SHP77 treated with DMSO at 0.1 percent for 48 hours (cell line): ENCODE measurements around the gene TINAG.

Experiments used
- DNase-seq: peaks from one replicate; lab custom pipeline; 2025; lab: John Stamatoyannopoulos, UW

Gene TINAG

DNA sequence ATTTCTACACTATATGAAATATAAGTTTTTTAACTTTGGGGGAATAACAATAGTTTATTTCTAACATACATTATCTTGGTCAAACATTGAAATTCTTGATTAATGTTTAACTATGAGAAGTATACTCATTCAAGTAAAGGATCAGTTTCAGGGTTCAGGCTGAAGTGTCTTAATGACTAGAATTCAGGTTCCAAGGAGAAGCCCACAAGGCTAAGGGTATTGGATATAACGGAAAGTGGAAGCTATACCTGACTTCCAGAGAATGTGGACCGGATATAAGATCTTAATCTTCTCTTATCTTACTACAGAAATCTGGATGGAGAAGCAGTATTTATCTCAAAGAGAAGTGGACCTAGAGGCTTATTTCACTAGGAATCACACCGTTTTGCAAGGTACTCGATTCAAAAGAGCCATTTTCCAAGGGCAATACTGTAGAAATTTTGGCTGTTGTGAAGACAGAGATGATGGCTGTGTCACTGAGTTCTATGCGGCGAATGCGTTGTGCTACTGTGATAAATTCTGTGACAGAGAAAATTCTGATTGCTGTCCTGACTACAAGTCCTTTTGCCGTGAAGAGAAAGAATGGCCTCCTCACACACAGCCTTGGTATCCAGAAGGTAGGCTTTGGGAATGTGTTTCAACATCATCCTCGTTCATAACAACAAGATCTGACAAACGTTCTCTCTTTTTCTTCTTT lies at the start of gene TINAG:
TINAG (plus strand) TSS at position 153 of the 697 bp plus-strand sequence; CDS start at position 263, 110 bp downstream.
- DNase-seq, result no peak

DNA sequence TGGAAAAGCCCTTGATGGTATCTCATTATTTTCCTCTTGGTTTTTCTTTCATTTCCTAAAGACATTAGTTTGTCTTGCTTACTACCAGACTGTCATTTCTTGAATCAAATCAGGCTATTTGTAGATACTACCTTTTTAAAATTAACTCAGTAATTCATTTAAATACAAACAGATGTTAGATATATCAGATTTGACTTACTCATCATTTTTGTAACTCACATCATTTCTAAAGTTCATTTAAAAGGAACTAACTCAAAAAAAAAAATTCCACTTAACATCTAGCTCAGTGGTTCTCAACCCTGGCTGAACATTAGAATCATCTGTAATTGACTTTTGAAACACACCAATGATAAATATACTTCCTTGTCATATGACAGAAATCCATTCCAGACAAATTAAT lies 48.2 kb upstream of the TINAG start:
- no peak for DNase-seq

GRCh38 chr6:54262499-54262898 lies 45.7 kb upstream of the TINAG start:
- DNase-seq, result no peak

GRCh38 chr6:54262971-54263370 lies 45.3 kb upstream of the TINAG start:
- no peak for DNase-seq

DNA sequence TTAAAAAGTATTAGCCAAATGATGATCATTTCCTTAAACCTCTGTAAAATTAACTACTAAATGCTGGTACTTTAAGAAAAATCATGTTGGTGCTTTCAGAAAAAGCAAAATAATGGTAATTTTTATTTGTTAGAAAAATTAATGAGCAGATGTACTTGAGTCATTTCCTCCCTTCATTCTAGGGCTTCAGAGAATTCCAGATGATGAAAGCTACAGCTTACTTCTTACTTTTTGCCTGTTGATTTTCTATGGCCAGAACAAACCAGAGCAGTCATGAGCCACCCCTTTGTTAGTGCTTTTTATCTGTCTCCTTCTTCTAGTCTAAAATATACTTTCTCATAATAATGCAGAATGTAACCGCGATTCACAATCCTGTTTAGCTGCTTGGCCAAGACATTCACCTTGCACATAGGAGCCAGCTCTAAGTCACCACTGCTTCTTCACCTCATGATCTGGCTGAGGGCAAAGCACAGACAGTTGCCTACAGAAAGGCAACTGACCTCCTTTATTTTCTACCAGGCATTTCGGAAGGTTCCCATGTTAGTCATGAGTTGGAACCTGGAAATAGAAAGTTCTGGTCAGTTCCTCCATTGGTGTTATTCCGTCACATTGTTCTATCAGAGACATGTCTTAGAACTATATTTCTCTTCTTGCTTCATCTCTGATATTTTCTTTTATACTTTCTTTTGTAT lies 43.5 kb upstream of the TINAG start:
- no peak for DNase-seq

GRCh38 chr6:54266400-54266923 lies 41.8 kb upstream of the TINAG start:
- DNase-seq, result no peak

DNA sequence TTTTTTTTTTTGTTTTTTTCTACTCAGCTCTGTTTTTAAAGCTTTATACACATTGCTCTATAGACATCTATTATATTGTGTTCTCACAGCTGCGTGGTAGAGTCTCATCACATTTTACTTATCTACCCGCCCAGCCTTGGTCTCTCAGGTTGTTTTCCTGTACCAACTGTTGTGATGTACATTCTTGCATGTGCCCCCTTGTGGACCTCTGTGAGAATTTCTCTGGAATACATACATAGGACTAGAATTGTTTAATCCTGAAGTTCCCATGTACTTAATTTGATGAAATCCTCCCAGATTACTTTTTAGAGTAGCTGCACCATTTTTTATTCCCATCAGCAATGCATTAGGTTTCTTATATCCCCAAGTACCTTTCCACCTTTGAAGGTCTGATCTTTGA lies 40.4 kb upstream of the TINAG start:
- DNase-seq, result no peak

GRCh38 chr6:54273214-54273820 lies 34.9 kb upstream of the TINAG start:
- DNase-seq, result no peak

DNA sequence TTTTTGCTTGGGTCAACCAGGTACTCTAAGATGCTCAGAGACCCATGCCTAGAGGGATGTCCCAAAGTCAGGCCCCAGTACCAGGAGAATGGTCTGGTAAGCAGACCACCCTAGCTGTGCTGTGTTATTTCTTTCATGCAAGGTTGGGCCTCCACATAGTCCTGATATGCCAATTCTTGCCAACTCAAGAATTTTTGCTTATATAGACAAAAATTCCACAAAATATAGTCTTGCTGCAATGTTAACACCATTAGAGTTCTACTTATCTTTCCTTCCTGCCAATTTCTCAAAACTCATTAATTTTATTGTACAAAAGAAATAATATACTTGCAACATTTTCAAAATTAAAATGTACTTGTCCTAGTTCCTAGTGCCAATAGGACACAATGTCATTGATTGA lies 33.9 kb upstream of the TINAG start:
- no peak for DNase-seq

DNA sequence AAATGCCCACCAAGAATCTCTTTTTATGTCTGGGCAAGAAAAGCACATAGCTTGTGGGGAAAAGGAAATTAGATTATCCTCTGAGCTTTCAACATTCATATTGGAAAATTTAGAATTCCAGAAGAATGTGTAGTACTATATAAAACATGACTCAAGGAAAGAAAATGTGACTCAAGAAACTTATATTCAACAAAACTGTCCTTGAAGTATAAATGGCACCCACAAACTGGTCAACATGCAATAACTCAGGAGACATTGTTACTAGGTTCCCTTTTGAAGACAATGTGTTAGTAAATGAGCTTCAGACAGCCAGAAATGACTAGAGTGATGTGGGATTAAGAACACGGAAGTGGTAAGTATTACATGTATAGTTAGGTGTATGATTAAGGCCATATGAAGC lies 26.1 kb upstream of the TINAG start:
- DNase-seq, result no peak

DNA sequence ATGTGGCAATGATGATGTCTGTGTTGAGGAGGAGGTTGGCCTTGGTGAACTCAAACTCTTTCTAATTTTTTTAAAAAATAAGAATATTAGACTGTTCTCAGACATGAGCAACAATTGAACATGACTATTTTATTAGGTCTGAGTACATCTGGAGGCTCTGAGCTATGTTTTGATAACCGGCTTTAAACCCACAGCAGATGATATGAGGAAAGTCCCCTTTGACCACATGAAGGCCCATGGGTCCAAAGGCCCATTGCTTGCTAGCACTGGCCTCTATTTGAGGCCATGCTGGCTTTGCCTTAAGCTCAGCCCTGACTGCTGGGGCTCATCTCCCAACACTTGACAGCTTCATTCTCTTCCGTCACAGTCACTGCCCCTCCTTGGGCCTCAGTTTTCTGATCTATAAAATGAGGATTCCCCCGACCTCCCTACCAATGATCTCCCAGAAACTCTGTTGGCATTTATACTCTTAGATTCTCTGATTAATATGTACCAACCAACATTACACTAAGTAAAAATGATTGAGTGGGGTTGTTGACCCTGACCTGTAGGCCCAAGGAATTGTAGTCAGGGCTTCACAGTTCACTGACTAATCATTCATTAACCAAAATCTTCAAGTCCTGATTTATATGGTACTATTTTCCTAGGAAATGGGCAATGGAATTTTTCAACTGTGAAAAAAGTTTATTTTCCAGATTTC lies 23.9 kb upstream of the TINAG start:
- no peak for DNase-seq

- no peak for DNase-seq
Measured at GRCh38 chr6:54285595-54285994, 22.6 kb upstream of the TINAG start.

DNA sequence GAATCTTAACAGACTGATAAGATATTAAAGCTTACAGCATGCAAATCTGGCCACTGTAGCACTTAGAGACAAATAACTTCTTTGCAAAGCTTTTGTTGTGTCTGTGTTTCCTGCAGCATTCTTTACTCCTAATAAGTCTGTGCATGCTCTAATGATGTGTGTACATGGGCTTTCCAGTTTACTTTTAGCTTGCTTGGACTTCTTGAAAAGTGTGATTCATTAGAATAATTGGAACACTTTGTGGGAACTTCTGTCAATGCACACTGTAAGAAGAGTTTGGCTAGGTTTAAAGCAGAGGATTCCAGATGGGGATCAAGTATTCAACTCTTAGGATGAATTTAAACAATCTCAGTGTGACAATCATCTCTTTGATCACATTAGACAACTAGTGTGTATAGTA lies 22.1 kb upstream of the TINAG start:
- DNase-seq, result no peak

DNA sequence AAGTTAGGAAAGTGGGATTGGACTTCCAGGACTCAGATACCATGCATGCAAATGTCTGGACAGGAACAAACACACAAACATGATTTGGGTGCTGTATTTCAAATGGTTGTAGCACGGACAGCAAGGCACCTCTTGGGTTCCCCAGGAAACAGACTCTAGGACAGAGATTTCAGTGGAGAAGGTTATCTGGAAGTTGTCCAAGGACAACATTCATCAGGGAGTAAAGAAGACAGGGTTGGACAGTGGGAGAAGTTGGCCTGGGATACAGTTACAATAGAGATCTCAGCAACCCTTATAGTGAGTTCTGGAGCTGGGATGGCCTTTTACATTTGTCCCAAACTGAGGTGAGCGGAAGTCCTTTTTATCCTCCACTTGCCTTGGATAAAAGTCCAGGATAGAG lies 19.8 kb upstream of the TINAG start:
- no peak for DNase-seq

GRCh38 chr6:54289426-54289825 lies 18.8 kb upstream of the TINAG start:
- DNase-seq, result no peak

DNA sequence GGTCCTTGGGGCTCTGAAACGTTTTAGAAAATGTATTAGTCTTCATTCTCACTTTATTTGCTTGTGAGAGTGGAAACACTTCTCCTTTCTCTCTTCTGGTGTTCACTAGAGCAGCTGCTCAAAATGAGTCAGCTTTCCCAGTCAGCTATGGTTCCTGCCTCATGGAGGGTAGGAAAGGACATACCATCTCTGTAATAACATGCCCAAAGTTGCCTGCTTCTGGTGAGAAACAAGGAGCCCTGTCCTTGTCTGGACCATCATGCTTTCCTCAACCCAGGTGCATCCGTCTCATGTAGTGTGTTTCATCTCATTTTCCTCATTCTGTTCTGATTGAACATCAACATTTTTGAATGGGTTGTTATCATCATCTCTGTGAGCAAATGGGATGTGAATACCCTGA lies 17.1 kb upstream of the TINAG start:
- no peak for DNase-seq

DNA sequence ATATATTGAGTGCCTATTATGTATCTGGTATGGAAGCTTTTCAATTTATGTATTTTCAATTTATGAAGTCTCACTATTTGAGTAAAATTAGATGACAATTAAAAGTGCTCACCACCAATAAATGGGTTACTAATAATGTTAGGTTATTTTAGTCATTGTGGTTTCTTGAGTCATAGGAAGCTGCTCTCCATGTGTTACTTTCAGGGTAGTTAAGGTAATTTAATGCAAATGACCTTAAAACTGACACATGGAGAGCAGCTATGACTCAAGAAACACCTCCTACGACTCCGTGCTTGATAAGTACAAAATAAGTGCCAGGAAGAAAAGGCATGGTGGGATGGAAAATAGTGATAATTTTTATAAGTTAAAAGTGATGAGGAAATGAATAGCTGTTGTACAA lies 16.5 kb upstream of the TINAG start:
- no peak for DNase-seq

- DNase-seq, result no peak
Measured at GRCh38 chr6:54294965-54295532, 13.2 kb upstream of the TINAG start.

DNA sequence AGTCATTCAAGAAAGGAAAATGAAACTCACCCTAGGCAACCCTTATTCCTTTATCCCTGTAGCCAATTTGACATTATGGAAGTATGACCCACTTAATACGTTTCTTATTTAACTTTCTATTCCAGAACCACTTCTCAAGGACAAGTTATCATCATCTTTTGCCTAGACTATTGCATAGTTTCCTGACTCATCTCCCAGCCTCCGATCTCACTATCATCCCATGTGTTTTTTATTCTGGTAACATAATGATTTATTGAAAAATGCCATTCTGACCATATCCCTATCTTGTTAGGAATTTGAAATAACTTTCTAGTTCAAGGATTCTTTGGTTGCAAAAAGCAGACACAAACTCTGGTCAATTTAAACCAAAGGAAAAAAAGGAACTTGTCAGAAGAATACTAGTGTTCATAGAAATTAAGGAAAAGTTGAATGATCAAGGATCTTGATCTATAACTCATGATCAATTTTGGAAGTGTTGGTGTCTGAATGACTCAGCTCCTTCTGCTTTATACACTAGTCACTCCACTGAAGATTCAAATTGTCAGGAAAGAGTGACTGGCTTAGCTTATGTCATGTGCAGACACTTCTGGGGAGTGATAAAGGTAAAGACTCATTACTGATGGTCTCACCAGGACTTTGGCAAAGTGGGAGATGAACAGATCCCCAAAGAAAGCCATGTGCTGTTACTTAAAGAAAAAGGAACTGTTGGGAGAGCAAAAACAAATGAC lies 8.5 kb upstream of the TINAG start:
- no peak for DNase-seq

- no peak for DNase-seq
Measured at GRCh38 chr6:54301770-54302169, 6.5 kb upstream of the TINAG start.

- DNase-seq, result no peak
Measured at GRCh38 chr6:54307439-54307910, 766 bp upstream of the TINAG start.

DNA sequence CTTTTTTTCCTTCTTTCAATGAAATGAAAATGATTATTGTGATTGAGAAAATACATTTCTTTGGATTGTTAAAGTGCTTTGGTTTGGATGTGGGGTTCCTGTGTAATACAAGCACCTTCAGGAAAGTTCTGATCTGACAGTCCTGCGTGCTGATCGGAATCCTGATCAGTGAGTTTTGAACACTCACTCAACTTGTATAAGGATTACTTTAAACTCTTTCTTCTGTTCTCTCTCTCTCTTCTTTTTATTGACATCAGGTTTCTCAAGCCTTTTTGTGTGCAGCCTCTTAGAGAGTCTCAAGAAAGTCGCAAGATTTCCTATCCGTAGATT lies 710 bp downstream of the TINAG start:
- DNase-seq, result no peak
